ENCODE results near the gene SYK.
"Not testable (repeated sequence)": the region's sequence is repeated elsewhere in the genome, so short reads cannot be mapped to it uniquely, and the experiment has no call there.

Gene SYK

GRCh38 chr9:90787771-90788460, 13.7 kb upstream of the SYK start:
- Mint-ChIP-seq H3K27me3 (peaks cover 25% of the 10 kb centered on the region), H3K4me3 (no peak overlapping the region), H3K9me3 (no peaks in the 10 kb centered on the region), H3K27ac (no peak overlapping the region), H3K4me1 (no peaks in the 10 kb centered on the region)
- ATAC-seq: no peak
- no peak for DNase-seq

- not testable (repeated sequence) for H3K27ac Mint-ChIP-seq, ATAC-seq, DNase-seq, H3K9me3 Mint-ChIP-seq, H3K4me3 Mint-ChIP-seq, H3K4me1 Mint-ChIP-seq
- H3K27me3 Mint-ChIP-seq: peaks cover 26% of the 10 kb centered on the region
Measured at GRCh38 chr9:90788527-90788926, 13.1 kb upstream of the SYK start.

- Mint-ChIP-seq H3K9me3 (peaks cover 0 to 4% of the 10 kb centered on the region in 2 donors), H3K4me3 (no peak overlapping the region), H3K27me3 (peaks cover 35% of the 10 kb centered on the region), H3K4me1 (peaks cover 7% of the 10 kb centered on the region), H3K27ac (no peak overlapping the region)
- ATAC-seq (no peak), DNase-seq (no peak)
Measured at GRCh38 chr9:90789408-90789807, 12.2 kb upstream of the SYK start.

GRCh38 chr9:90789862-90790261, 11.8 kb upstream of the SYK start:
- Mint-ChIP-seq H3K4me1 (peaks cover 7% of the 10 kb centered on the region), H3K4me3 (no peak overlapping the region), H3K9me3 (peaks cover 0 to 5% of the 10 kb centered on the region in 2 donors), H3K27ac (no peak overlapping the region), H3K27me3 (peaks cover 37% of the 10 kb centered on the region)
- DNase-seq (no peak), ATAC-seq (no peak)

GRCh38 chr9:90793024-90793423, 8.6 kb upstream of the SYK start:
- ATAC-seq, H3K4me3 Mint-ChIP-seq, DNase-seq, H3K4me1 Mint-ChIP-seq, H3K27ac Mint-ChIP-seq, H3K9me3 Mint-ChIP-seq: not testable (repeated sequence)
- H3K27me3 Mint-ChIP-seq: peaks cover 50% of the 10 kb centered on the region

- DNase-seq (no peak), ATAC-seq (no peak)
- Mint-ChIP-seq H3K9me3 (peaks cover 0 to 5% of the 10 kb centered on the region in 2 donors), H3K27me3 (peaks cover 52% of the 10 kb centered on the region), H3K4me1 (peaks cover 7% of the 10 kb centered on the region), H3K27ac (no peak overlapping the region), H3K4me3 (no peak overlapping the region)
Measured at GRCh38 chr9:90793729-90794128, 7.9 kb upstream of the SYK start.

- Mint-ChIP-seq H3K27me3 (peaks cover 52% of the 10 kb centered on the region), H3K9me3 (peaks cover 0 to 5% of the 10 kb centered on the region in 2 donors), H3K4me1 (peaks cover 7% of the 10 kb centered on the region), H3K4me3 (no peak overlapping the region), H3K27ac (no peak overlapping the region)
- DNase-seq (no peak), ATAC-seq (no peak)
Measured at GRCh38 chr9:90795084-90795483, 6.5 kb upstream of the SYK start.

- peaks cover 0 to 5% of the 10 kb centered on the region in 2 donors for H3K9me3 Mint-ChIP-seq
- DNase-seq (no peak), ATAC-seq (no peak)
- no peak overlapping the region for H3K4me3 Mint-ChIP-seq
- H3K27me3 Mint-ChIP-seq: peaks cover 57% of the 10 kb centered on the region
- peaks cover 7% of the 10 kb centered on the region for H3K4me1 Mint-ChIP-seq
- H3K27ac Mint-ChIP-seq: no peak overlapping the region
Measured at GRCh38 chr9:90795871-90796317, 5.7 kb upstream of the SYK start.

GRCh38 chr9:90799271-90799852, 2.3 kb upstream of the SYK start:
- peaks cover 6% of the 10 kb centered on the region for H3K4me1 Mint-ChIP-seq
- no peak for ATAC-seq

GRCh38 chr9:90801973-90802322, 329 bp downstream of the SYK start:
- Mint-ChIP-seq H3K27me3 (peaks cover 86% of the 10 kb centered on the region), H3K27ac (no peak overlapping the region), H3K9me3 (no peaks in the 10 kb centered on the region), H3K4me1 (peaks cover 6% of the 10 kb centered on the region), H3K4me3 (peak overlapping the region; percentile 77 to 81)
- no peak for ATAC-seq
- DNase-seq: no peak

More at GRCh38 chr9:90799271-90799852, 2.3 kb upstream of the SYK start:
- no peak for DNase-seq
- peaks cover 0 to under 1% of the 10 kb centered on the region in 2 donors for H3K9me3 Mint-ChIP-seq
- H3K4me3 Mint-ChIP-seq: no peak overlapping the region
- H3K27ac Mint-ChIP-seq: no peak overlapping the region
- peaks cover 76% of the 10 kb centered on the region for H3K27me3 Mint-ChIP-seq

- Mint-ChIP-seq H3K4me1 (peaks cover 6% of the 10 kb centered on the region), H3K27ac (no peak overlapping the region), H3K27me3 (peaks cover 83% of the 10 kb centered on the region), H3K9me3 (no peaks in the 10 kb centered on the region), H3K4me3 (peak overlapping the region; percentile 77 to 81)
- ATAC-seq (no peak), DNase-seq (no peak)
Measured at GRCh38 chr9:90802386-90802985, 867 bp downstream of the SYK start.

GRCh38 chr9:90803860-90804593, 2.4 kb downstream of the SYK start:
- Mint-ChIP-seq H3K27ac (no peak overlapping the region), H3K4me1 (peaks cover 6% of the 10 kb centered on the region), H3K9me3 (no peaks in the 10 kb centered on the region), H3K4me3 (no peak overlapping the region), H3K27me3 (peaks cover 86% of the 10 kb centered on the region)
- DNase-seq: no peak
- ATAC-seq: no peak

- Mint-ChIP-seq H3K4me1 (peaks cover 6% of the 10 kb centered on the region), H3K4me3 (no peak overlapping the region), H3K27me3 (peaks cover 85% of the 10 kb centered on the region), H3K27ac (no peak overlapping the region), H3K9me3 (no peaks in the 10 kb centered on the region)
- DNase-seq (no peak), ATAC-seq (no peak)
Measured at GRCh38 chr9:90805006-90805996, 3.7 kb downstream of the SYK start.

- ATAC-seq: no peak
- Mint-ChIP-seq H3K27ac (no peak overlapping the region), H3K27me3 (peaks cover 71% of the 10 kb centered on the region), H3K4me1 (peaks cover 2% of the 10 kb centered on the region), H3K4me3 (no peak overlapping the region), H3K9me3 (no peaks in the 10 kb centered on the region)
- no peak for DNase-seq
Measured at GRCh38 chr9:90807006-90807405, 5.4 kb downstream of the SYK start.

- H3K4me3 Mint-ChIP-seq: no peak overlapping the region
- DNase-seq (no peak), ATAC-seq (no peak)
- no peaks in the 10 kb centered on the region for H3K9me3 Mint-ChIP-seq
- H3K4me1 Mint-ChIP-seq: no peaks in the 10 kb centered on the region
- H3K27ac Mint-ChIP-seq: no peak overlapping the region
- H3K27me3 Mint-ChIP-seq: peaks cover 58% of the 10 kb centered on the region
Measured at GRCh38 chr9:90808398-90808797, 6.8 kb downstream of the SYK start.

All from stimulated activated naive CD8-positive, alpha-beta T cell treated with anti-CD3 and anti-CD28 coated beads, Interleukin-15, amount 100 ng/mL, for 72 hours (primary cell).